ENCODE measurements around the gene C2orf42.
"Not testable (repeated sequence)": the region's sequence is repeated elsewhere in the genome, so short reads cannot be mapped to it uniquely, and the experiment has no call there.

The C2orf42 gene

GRCh38 chr2:70190418-70191243, at the start of gene C2orf42:
TSS of gene C2orf42 (minus strand) at chr2:70191019. CDS start at chr2:70181985, 9,034 bp downstream.
- DNase-seq: peak; percentile 98

GRCh38 chr2:70240599-70240998, 49.8 kb upstream of the C2orf42 start:
- no peak for DNase-seq

GRCh38 chr2:70233926-70234325, 43.1 kb upstream of the C2orf42 start:
- DNase-seq: no peak

GRCh38 chr2:70226781-70227180, 36.0 kb upstream of the C2orf42 start:
- no peak for DNase-seq

- not testable (repeated sequence) for DNase-seq
Measured at GRCh38 chr2:70223305-70223704, 32.5 kb upstream of the C2orf42 start.

- no peak for DNase-seq
Measured at GRCh38 chr2:70214953-70215549, 24.2 kb upstream of the C2orf42 start.

- DNase-seq: no peak
Measured at GRCh38 chr2:70214365-70214764, 23.5 kb upstream of the C2orf42 start.

GRCh38 chr2:70212298-70212932, 21.6 kb upstream of the C2orf42 start:
- no peak for DNase-seq

- DNase-seq: no peak
Measured at GRCh38 chr2:70211595-70211994, 20.8 kb upstream of the C2orf42 start.

- DNase-seq: no peak
Measured at GRCh38 chr2:70204452-70204851, 13.6 kb upstream of the C2orf42 start.

- DNase-seq: no peak
Measured at GRCh38 chr2:70203086-70203485, 12.3 kb upstream of the C2orf42 start.

GRCh38 chr2:70202236-70202806, 11.5 kb upstream of the C2orf42 start:
- DNase-seq: no peak

GRCh38 chr2:70201831-70202230, 11.0 kb upstream of the C2orf42 start:
- DNase-seq: no peak

- no peak for DNase-seq
Measured at GRCh38 chr2:70201225-70201768, 10.5 kb upstream of the C2orf42 start.

- no peak for DNase-seq
Measured at GRCh38 chr2:70199320-70199864, 8.6 kb upstream of the C2orf42 start.

- DNase-seq: no peak
Measured at GRCh38 chr2:70192516-70192915, 1.7 kb upstream of the C2orf42 start.

- no peak for DNase-seq
Measured at GRCh38 chr2:70191244-70191735, 471 bp upstream of the C2orf42 start.

- no peak for DNase-seq
Measured at GRCh38 chr2:70188460-70188859, 2.4 kb downstream of the C2orf42 start.

- DNase-seq: not testable (repeated sequence)
Measured at GRCh38 chr2:70187170-70187569, 3.6 kb downstream of the C2orf42 start.

- no peak for DNase-seq
Measured at GRCh38 chr2:70182689-70183088, 8.1 kb downstream of the C2orf42 start.

GRCh38 chr2:70181363-70181956, 9.4 kb downstream of the C2orf42 start:
- DNase-seq: no peak

- no peak for DNase-seq
Measured at GRCh38 chr2:70173520-70173919, 17.3 kb downstream of the C2orf42 start.

Data from stimulated activated CD8-positive, alpha-beta memory T cell treated with anti-CD3 and anti-CD28 coated beads, Interleukin-4, amount 100 ng/mL, for 48 hours (primary cell).